ENCODE data around the gene CNTNAP5.

- no peak for TF ChIP-seq CTCF (IDR thresholded peaks at IDR 0.05; ENCODE audit: low read depth, low read length, missing input control)
- TF ChIP-seq, protein P1, sequence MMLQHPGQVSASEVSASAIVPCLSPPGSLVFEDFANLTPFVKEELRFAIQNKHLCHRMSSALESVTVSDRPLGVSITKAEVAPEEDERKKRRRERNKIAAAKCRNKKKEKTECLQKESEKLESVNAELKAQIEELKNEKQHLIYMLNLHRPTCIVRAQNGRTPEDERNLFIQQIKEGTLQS (IDR thresholded peaks at IDR 0.05), result no peak
- TF ChIP-seq, protein P2, sequence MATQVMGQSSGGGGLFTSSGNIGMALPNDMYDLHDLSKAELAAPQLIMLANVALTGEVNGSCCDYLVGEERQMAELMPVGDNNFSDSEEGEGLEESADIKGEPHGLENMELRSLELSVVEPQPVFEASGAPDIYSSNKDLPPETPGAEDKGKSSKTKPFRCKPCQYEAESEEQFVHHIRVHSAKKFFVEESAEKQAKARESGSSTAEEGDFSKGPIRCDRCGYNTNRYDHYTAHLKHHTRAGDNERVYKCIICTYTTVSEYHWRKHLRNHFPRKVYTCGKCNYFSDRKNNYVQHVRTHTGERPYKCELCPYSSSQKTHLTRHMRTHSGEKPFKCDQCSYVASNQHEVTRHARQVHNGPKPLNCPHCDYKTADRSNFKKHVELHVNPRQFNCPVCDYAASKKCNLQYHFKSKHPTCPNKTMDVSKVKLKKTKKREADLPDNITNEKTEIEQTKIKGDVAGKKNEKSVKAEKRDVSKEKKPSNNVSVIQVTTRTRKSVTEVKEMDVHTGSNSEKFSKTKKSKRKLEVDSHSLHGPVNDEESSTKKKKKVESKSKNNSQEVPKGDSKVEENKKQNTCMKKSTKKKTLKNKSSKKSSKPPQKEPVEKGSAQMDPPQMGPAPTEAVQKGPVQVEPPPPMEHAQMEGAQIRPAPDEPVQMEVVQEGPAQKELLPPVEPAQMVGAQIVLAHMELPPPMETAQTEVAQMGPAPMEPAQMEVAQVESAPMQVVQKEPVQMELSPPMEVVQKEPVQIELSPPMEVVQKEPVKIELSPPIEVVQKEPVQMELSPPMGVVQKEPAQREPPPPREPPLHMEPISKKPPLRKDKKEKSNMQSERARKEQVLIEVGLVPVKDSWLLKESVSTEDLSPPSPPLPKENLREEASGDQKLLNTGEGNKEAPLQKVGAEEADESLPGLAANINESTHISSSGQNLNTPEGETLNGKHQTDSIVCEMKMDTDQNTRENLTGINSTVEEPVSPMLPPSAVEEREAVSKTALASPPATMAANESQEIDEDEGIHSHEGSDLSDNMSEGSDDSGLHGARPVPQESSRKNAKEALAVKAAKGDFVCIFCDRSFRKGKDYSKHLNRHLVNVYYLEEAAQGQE (IDR thresholded peaks at IDR 0.05), result no peak
- no peak for TF ChIP-seq GABPA (IDR thresholded peaks at IDR 0.05 in 1 of 2, conservative IDR thresholded peaks at IDR 0.05 in 1 of 2)
- TF ChIP-seq RAD21 (IDR thresholded peaks at IDR 0.05), result no peak
- TF ChIP-seq MAX (IDR thresholded peaks at IDR 0.05), result no peak
- TF ChIP-seq EGR1 (IDR thresholded peaks at IDR 0.05; ENCODE audit: low read depth in 2 of 2), result no peak
- no peak for TF ChIP-seq TAF1 (conservative IDR thresholded peaks at IDR 0.05)
These were observed 122.5 kb downstream of the CNTNAP5 start for GRCh38 chr2:124147552-124147951.
